ENCODE results near the gene FMN1. TPM values are rescaled to one million over a fixed set of nuclear protein-coding genes. Genes with fewer than 3 reads are reported as not detected.

Gene FMN1
- total and polyA plus RNA-seq, 11 donors: 0.61 to 10.6 (median 3.6) TPM

DNA sequence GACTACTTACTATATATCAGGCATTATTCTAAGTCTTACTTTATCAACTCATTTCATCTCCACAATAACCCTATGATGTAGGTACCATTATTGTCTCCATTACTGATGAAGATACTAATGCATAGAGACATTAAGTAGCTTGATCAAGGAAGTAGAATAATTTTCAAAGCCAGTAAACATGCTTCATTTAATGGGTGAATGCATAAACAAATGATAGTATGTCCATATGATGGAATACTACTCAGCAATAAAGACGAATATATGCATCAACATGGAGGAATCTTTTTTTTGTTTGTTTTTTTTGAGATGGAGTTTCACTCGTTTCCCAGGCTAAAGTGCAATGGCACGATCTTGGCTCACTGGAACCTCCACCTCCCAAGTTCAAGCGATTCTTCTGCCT is 184.9 kb downstream of the FMN1 start:
- 79 to 85% (median 81%) methylated on average over 4 of the region's 4 CpGs for WGBS, 4 donors

DNA sequence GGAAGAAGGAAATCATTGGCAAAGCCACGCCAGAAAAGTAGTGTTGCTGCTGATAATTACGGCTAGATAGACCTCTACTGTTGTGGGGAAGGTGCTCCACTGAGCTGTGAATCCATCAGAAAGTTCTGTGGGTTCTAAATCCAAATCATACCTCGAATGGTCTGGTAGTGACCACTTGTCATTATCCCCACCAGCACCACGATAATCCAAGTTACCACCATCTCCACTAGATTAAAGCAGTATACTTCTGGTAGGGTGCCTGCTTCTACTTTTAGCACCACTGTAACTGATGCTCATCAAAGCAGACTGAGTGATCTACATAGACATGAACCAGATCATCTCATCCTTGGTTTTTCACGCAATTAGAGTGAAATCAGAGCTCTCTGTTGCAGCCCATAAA is 185.5 kb downstream of the FMN1 start:
- H3K27ac ChIP-seq: peak overlapping the region in 1 of 12 donors; percentile 2
- intact Hi-C loops (cut with DNase I): loop anchor here in 1 of 10 donors (10.0 kb wide), 1 partner anchor 56 kb away; no protein-coding TSS in a partner anchor
- no peak for ATAC-seq

More for the DNA sequence above, 184.9 kb downstream of the FMN1 start:
- no peak overlapping the region for H3K4me3 ChIP-seq
- H3K27me3 ChIP-seq: no peaks in the 10 kb centered on the region
- peaks cover 0 to 27% (median 1%) of the 10 kb centered on the region in 12 donors for H3K4me1 ChIP-seq
- no peaks in the 10 kb centered on the region for H3K9me3 ChIP-seq
- intact Hi-C loops (cut with DNase I): loop anchor here in 2 of 10 donors (10.0 kb wide), 2 partner anchors 55 kb away; no protein-coding TSS in a partner anchor
- no peak overlapping the region for H3K27ac ChIP-seq
- ATAC-seq: no peak
- no peaks in the 10 kb centered on the region for H3K36me3 ChIP-seq
- DNase-seq: no peak
- no peak for TF ChIP-seq POLR2A (IDR thresholded peaks at IDR 0.05)
- TF ChIP-seq, protein P1, sequence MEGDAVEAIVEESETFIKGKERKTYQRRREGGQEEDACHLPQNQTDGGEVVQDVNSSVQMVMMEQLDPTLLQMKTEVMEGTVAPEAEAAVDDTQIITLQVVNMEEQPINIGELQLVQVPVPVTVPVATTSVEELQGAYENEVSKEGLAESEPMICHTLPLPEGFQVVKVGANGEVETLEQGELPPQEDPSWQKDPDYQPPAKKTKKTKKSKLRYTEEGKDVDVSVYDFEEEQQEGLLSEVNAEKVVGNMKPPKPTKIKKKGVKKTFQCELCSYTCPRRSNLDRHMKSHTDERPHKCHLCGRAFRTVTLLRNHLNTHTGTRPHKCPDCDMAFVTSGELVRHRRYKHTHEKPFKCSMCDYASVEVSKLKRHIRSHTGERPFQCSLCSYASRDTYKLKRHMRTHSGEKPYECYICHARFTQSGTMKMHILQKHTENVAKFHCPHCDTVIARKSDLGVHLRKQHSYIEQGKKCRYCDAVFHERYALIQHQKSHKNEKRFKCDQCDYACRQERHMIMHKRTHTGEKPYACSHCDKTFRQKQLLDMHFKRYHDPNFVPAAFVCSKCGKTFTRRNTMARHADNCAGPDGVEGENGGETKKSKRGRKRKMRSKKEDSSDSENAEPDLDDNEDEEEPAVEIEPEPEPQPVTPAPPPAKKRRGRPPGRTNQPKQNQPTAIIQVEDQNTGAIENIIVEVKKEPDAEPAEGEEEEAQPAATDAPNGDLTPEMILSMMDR (IDR thresholded peaks at IDR 0.05): no peak

DNA sequence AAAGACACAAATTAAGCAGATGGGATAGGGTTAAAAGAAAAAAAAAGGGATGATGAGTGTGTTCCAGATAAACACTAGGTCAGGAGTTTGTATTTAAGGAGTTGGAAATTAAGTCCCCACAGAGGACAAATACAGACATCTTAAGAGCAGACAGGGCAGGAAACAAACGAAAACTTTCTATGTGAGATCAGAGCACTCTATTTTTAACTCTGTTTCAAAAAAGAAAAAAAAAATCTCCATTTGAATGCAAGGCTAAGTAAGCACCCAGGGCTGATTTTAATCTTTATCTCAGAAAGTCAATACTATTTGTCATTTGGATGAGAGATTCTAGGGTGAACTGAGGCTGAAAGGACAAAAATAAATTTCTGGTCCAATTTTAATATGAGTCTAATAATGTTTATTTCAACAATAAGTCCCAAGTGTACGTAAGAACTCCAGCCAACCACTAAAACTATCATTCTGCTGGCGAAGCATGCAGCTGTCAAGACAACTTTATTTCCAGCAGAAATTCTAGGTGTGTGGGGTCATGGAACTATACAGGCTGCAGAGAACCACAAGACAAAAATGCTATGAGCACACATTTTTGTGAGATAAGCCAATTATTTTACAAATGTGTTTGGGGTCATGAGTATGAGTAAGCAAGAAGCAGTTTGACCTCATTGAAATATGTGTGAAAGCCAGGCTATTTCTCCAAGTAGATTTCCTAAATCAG is 186.1 kb downstream of the FMN1 start:
- Histone ChIP-seq H3K4me1 (peaks cover 0 to 27% (median 1%) of the 10 kb centered on the region in 12 donors), H3K9me3 (no peaks in the 10 kb centered on the region), H3K4me3 (no peak overlapping the region), H3K27ac (peak overlapping the region in 2 of 12 donors; percentile 24 to 25), H3K36me3 (no peaks in the 10 kb centered on the region), H3K27me3 (no peaks in the 10 kb centered on the region)
- WGBS, 4 donors: 33 to 44% (median 41%) methylated on average over 3 of the region's 3 CpGs
- intact Hi-C loops (cut with DNase I): loop anchor here in 1 of 10 donors (10.0 kb wide), 1 partner anchor 56 kb away; no protein-coding TSS in a partner anchor
- peak in 3 of 4 donors; percentile 61 to 71 (median 69) for ATAC-seq
- no peak for DNase-seq
- TF ChIP-seq, protein P1 (IDR thresholded peaks at IDR 0.05): no peak

More for the DNA sequence above, 185.5 kb downstream of the FMN1 start:
- 64 to 77% (median 72%) methylated on average over 5 of the region's 5 CpGs for WGBS, 4 donors
- H3K4me3 ChIP-seq: no peak overlapping the region
- peaks cover 0 to 27% (median 1%) of the 10 kb centered on the region in 12 donors for H3K4me1 ChIP-seq
- no peaks in the 10 kb centered on the region for H3K9me3 ChIP-seq
- H3K36me3 ChIP-seq: no peaks in the 10 kb centered on the region
- TF ChIP-seq POLR2A (IDR thresholded peaks at IDR 0.05): no peak
- TF ChIP-seq, protein P1 (IDR thresholded peaks at IDR 0.05): no peak
- no peaks in the 10 kb centered on the region for H3K27me3 ChIP-seq
- no peak for DNase-seq

DNA sequence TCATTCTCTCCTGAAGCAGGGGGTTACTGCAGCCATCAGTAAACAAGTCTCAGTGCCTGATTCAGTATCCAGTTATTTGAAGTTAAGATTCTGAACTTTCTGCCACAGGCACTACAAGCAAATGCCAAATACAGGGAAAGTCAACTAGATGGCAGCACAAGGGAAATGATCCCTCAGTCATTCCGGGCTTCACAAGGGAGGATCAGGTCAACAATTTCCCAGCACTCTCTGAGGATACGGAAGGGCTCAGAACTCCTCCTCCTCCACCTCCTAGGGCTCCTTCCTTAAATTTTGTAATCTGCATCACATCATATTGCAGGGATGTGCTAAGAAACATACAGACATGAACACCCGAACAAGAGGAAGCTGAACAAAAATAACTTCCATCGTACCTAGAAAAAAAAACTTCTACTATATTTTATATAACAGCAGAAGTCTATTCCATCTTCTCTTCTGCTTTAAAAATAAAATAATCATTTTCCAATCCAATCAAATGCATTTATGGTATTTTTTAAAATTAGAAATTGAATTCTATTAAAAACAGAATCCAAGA is 187.1 kb downstream of the FMN1 start:
- H3K27me3 ChIP-seq: no peaks in the 10 kb centered on the region
- ATAC-seq (peak; percentile 61 to 74 (median 64)), DNase-seq (no peak)
- peaks cover 0 to 27% (median 1%) of the 10 kb centered on the region in 12 donors for H3K4me1 ChIP-seq
- H3K36me3 ChIP-seq: no peaks in the 10 kb centered on the region
- TF ChIP-seq, protein P1 (IDR thresholded peaks at IDR 0.05): peak in 5 of 12 donors; percentile 10 to 35 (median 19)
- no peak for TF ChIP-seq POLR2A (IDR thresholded peaks at IDR 0.05)
- no peak overlapping the region for H3K27ac ChIP-seq
- intact Hi-C loops (cut with DNase I): loop anchor here in 1 of 10 donors (10.0 kb wide), 1 partner anchor 57 kb away; no protein-coding TSS in a partner anchor
- H3K4me3 ChIP-seq: peak overlapping the region in 3 of 12 donors; percentile 19 to 27 (median 20)
- no peaks in the 10 kb centered on the region for H3K9me3 ChIP-seq
- WGBS, 4 donors: 25 to 36% (median 31%) methylated on average over 4 of the region's 4 CpGs
